Measurements from ENCODE around the gene FSHR. TPM values are rescaled to one million over a fixed set of nuclear protein-coding genes. Genes with fewer than 3 reads are reported as not detected.

The FSHR gene
- total RNA-seq, 2 donors from 2014 or later, result not detected

DNA sequence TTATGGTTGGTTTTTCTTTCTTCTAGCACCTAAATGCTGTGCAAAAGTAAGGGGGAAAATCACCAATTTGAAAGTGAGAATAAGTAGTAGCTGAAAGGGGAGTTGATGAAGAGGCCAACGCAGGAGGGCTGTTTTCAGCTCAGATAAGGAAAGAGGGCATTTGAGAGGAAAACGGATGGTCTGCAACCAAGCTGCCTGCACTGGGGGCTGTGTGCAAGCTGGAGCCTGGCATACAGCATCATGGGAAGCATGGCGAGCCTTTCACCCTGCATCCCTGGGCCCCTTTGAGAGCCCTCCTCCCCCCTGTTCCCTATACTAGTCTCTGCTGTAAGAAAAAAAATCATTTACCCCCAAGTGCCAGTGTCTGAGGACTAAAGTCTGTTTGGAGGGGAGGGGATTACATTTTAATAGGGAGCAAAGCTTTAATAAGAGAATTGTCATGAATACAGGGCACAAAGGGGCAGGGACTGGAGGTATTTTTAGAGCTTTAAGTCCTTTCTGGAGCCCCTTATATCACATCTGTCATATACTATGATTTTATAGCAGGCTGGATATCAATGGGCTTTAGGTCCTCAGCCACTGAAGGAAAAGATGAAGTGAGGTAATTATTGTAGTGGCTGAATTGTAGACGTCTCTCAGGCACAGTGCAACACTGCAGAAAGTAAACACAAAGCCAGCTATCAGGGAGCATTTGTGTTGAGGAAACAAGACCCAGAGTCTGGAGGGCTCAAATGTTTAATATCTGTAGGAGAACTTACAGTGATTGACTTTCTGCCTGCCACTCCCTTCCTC is 120.7 kb downstream of the FSHR start:
- no peak for DNase-seq (ENCODE audit: low spot score)
- no peaks in the 10 kb centered on the region for H3K9me3 ChIP-seq
- H3K36me3 ChIP-seq, result no peaks in the 10 kb centered on the region
- TF ChIP-seq CTCF (IDR thresholded peaks at IDR 0.05), result no peak
- no peak for ATAC-seq (ENCODE audit: insufficient number of reproducible peaks, low FRiP score, low read depth)
- H3K4me3 ChIP-seq, result no peak overlapping the region
- H3K4me1 ChIP-seq (ENCODE audit: control insufficient read depth in 1 of 2, low read depth in 2 of 2), result no peaks in the 10 kb centered on the region
- H3K27me3 ChIP-seq (replicated peaks; ENCODE audit: insufficient read depth), result no peaks in the 10 kb centered on the region
- H3K27ac ChIP-seq, result no peak overlapping the region

- Histone ChIP-seq H3K36me3 (no peaks in the 10 kb centered on the region), H3K27me3 (replicated peaks; ENCODE audit: insufficient read depth) (no peaks in the 10 kb centered on the region), H3K4me3 (no peak overlapping the region), H3K9me3 (no peaks in the 10 kb centered on the region), H3K27ac (no peak overlapping the region), H3K4me1 (ENCODE audit: control insufficient read depth in 1 of 2, low read depth in 2 of 2) (no peaks in the 10 kb centered on the region)
- no peak for ATAC-seq (ENCODE audit: insufficient number of reproducible peaks, low FRiP score, low read depth)
- DNase-seq (ENCODE audit: low spot score), result no peak
- no peak for TF ChIP-seq CTCF (IDR thresholded peaks at IDR 0.05)
Observed at GRCh38 chr2:49032936-49033335, 121.4 kb downstream of the FSHR start.

- H3K36me3 ChIP-seq, result no peaks in the 10 kb centered on the region
- ATAC-seq (ENCODE audit: insufficient number of reproducible peaks, low FRiP score, low read depth) (no peak), DNase-seq (ENCODE audit: low spot score) (no peak)
- H3K27ac ChIP-seq, result no peak overlapping the region
- no peak overlapping the region for H3K4me3 ChIP-seq
- no peak for TF ChIP-seq CTCF (IDR thresholded peaks at IDR 0.05)
- H3K27me3 ChIP-seq (replicated peaks; ENCODE audit: insufficient read depth), result no peaks in the 10 kb centered on the region
- H3K4me1 ChIP-seq (ENCODE audit: control insufficient read depth in 1 of 2, low read depth in 2 of 2), result no peaks in the 10 kb centered on the region
- H3K9me3 ChIP-seq, result no peaks in the 10 kb centered on the region
Observed at GRCh38 chr2:49032126-49032525, 122.2 kb downstream of the FSHR start.

DNA sequence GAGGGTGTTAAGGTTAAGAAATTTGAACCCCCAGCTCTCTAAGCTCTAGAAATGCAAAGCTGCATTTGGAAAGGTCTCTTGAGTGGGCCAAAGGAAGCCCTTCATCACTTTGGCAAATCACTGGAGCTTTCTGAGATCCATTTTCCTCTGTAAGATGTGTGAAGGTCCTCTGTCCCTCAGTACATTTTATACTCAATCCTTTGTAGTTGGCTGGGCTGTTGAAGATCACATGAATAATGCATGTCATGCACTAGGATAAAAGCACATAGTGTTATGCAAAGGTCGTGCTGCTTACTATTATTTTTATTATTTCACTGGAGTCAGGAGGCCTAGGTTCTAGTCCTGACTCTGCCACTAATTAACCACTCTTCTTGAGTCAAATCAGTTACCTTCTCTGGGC is 124.9 kb downstream of the FSHR start:
- no peaks in the 10 kb centered on the region for H3K27me3 ChIP-seq (replicated peaks; ENCODE audit: insufficient read depth)
- no peak overlapping the region for H3K4me3 ChIP-seq
- TF ChIP-seq CTCF (IDR thresholded peaks at IDR 0.05), result no peak
- ATAC-seq (ENCODE audit: insufficient number of reproducible peaks, low FRiP score, low read depth) (no peak), DNase-seq (ENCODE audit: low spot score) (no peak)
- H3K4me1 ChIP-seq (ENCODE audit: control insufficient read depth in 1 of 2, low read depth in 2 of 2), result no peaks in the 10 kb centered on the region
- H3K9me3 ChIP-seq, result no peaks in the 10 kb centered on the region
- H3K27ac ChIP-seq, result no peak overlapping the region
- no peaks in the 10 kb centered on the region for H3K36me3 ChIP-seq

DNA sequence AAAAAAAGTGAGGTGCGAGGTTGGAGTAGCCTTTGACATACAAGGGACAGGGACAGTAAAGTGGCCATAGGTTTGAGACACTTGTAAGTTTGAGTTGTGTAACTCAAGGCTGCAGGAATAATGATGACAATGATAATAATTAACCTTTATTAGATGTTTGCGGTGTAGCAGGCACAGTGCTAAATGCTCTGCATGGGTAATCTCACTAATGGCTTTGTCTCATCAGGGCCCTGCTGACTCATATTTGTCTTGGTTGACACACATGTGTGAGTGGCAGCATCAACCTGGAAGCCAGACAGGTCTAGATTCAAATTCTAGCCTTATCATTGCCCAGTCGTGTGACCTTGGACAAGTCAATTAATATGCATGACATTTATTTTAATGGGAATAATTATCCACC is 126.2 kb downstream of the FSHR start:
- ATAC-seq (ENCODE audit: insufficient number of reproducible peaks, low FRiP score, low read depth), result no peak
- no peaks in the 10 kb centered on the region for H3K9me3 ChIP-seq
- H3K36me3 ChIP-seq, result no peaks in the 10 kb centered on the region
- no peak overlapping the region for H3K27ac ChIP-seq
- H3K27me3 ChIP-seq (replicated peaks; ENCODE audit: insufficient read depth), result no peaks in the 10 kb centered on the region
- no peaks in the 10 kb centered on the region for H3K4me1 ChIP-seq (ENCODE audit: control insufficient read depth in 1 of 2, low read depth in 2 of 2)
- no peak overlapping the region for H3K4me3 ChIP-seq
- TF ChIP-seq CTCF (IDR thresholded peaks at IDR 0.05), result no peak
- no peak for DNase-seq (ENCODE audit: low spot score)
